SJSA1 (cell line): ENCODE results near the gene SDK2. TPM values are rescaled to one million over a fixed set of nuclear protein-coding genes. Genes with fewer than 3 reads are reported as not detected.
A peak's percentile ranks its signal among the peaks of the same experiment; 100 is the strongest.

ENCODE experiments used
- DNase-seq, 2 experiments: peaks; one replicate each; pipeline ENCODE4 v3.0.0-alpha.2; 2015 to 2020; ENCODE audit warnings: low spot score in 2 of 2, low read depth in 1 of 2
- H3K27ac ChIP-seq: fragments of 250-450 bp; sonication (Bioruptor Pico); 2 replicates; pipeline ENCODE4 v1.5.1; 2020; ENCODE audit warnings: mild to moderate bottlenecking, moderate library complexity
- H3K27me3 ChIP-seq: fragments of 250-450 bp; sonication (Bioruptor Pico); replicated peaks from 2 replicates; pipeline ENCODE4 v1.5.1; 2020; ENCODE audit warnings: mild to moderate bottlenecking, moderate library complexity
- H3K36me3 ChIP-seq: fragments of 250-450 bp; sonication (Bioruptor Pico); 2 replicates; pipeline ENCODE4 v1.5.1; 2020; ENCODE audit warnings: mild to moderate bottlenecking
- H3K4me1 ChIP-seq: fragments of 250-450 bp; sonication (Bioruptor Pico); replicated peaks from 2 replicates; pipeline ENCODE4 v1.6.1; 2021; ENCODE audit warnings: mild to moderate bottlenecking
- H3K4me3 ChIP-seq: fragments of 250-450 bp; sonication (Bioruptor Pico); 2 replicates; pipeline ENCODE4 v1.5.1; 2020; ENCODE audit warnings: mild to moderate bottlenecking
- H3K9me3 ChIP-seq: fragments of 250-450 bp; sonication (Bioruptor Pico); replicated peaks from 2 replicates; pipeline ENCODE4 v1.5.1; 2020; ENCODE audit warnings: mild to moderate bottlenecking
- total RNA-seq: library from RNA; depleted of rRNA; stranded (reverse); fragments of >200 nt; shearing (Covaris generic); gene quantifications from 2 replicates; pipeline ENCODE4 v1.2.3, GENCODE V29; 2014

SDK2 gene
- total RNA-seq, 1 experiment from 2014 or later = 0.05 TPM

DNA sequence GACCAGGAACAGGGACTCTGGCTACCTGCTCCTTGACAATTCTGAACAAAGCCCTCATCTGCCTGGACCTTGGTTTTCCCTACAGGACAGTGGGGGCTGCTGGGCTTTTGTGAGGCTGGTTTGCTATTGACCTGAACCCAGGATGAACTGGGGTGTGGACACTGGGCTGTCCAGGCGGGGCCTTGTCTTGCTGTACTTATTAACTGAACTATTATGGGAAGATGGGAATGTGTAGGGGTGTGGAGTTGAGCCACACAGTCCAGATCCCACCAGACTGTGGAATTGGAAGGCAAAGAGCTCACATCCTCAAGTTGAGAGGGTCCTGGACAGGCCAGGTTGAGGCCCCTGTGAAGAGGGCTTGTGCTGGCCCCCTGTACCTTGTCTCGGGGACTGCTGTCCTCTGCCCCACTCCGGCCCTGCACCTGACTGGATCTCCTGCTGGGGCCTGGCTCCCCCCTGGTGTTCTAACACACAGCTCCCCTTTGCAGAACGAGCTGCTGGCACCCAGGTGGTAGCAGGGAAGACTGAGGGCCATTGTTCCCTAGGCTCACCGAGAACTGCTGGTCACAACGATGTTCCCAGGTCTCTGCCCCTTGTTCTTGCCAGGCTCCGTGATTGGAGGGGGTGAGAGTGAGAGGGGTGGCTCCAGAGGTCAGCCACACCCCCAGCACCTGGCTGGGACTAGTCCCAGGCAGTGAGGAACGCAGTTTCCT lies 280.6 kb downstream of the SDK2 start:
- Histone ChIP-seq H3K27ac (no peak overlapping the region), H3K27me3 (no peaks in the 10 kb centered on the region), H3K36me3 (no peaks in the 10 kb centered on the region), H3K9me3 (no peaks in the 10 kb centered on the region), H3K4me1 (0 out of 2 replicates have a peak, but pooled peaks cover 5% of the 10 kb centered on the region), H3K4me3 (no peak overlapping the region)
- DNase-seq = no peak

GRCh38 chr17:73362697-73363096 lies 281.5 kb downstream of the SDK2 start:
- Histone ChIP-seq H3K36me3 (no peaks in the 10 kb centered on the region), H3K27ac (no peak overlapping the region), H3K9me3 (no peaks in the 10 kb centered on the region), H3K4me3 (no peak overlapping the region), H3K4me1 (0 out of 2 replicates have a peak, but pooled peaks cover 5% of the 10 kb centered on the region), H3K27me3 (no peaks in the 10 kb centered on the region)
- no peak for DNase-seq

DNA sequence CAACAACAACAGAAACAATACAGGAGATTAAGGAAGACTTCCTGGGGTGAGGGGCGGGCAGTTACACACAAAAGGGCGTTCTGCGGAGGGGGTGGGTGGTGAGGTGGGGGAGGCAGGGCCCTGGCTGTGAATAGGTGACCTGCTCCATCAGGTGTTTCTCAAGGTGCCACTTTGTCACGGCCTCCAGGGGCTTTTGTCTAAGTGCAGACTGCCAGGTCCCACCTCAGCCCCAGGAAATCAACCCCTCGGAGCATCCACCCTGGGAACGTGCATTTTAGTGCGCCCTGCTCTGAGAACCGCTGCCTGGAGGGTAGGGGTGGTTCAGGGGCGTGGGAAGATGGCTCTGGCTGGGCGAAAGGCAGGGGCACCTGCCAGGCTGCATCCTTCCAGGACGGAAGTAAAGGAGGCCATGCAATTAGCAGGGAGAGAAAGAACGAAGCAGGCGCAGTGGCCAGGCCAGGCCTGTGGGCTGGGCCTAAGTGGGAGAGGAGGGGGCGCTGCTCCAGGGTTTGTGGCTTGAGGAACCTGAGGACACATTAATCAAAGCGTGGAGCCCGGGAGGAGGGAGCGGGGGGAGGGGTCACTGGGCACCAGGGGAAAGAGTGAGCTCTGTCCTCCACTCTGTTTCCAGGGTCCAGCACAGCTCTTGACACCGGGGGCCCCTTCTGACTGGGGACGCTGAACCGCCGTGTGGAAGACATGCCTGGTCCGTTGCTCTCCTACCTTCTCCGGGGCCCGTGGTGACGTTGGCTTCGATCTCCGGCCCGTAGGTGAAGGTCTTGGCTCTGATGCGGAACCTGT lies 283.1 kb downstream of the SDK2 start:
- Histone ChIP-seq H3K9me3 (no peaks in the 10 kb centered on the region), H3K4me1 (peaks cover 11% of the 10 kb centered on the region), H3K27me3 (no peaks in the 10 kb centered on the region), H3K4me3 (no peak overlapping the region), H3K36me3 (no peaks in the 10 kb centered on the region), H3K27ac (no peak overlapping the region)
- no peak for DNase-seq

GRCh38 chr17:73359987-73360410 lies 284.2 kb downstream of the SDK2 start:
- Histone ChIP-seq H3K36me3 (no peaks in the 10 kb centered on the region), H3K27ac (no peak overlapping the region), H3K27me3 (no peaks in the 10 kb centered on the region), H3K4me1 (peaks cover 21% of the 10 kb centered on the region), H3K4me3 (no peak overlapping the region), H3K9me3 (no peaks in the 10 kb centered on the region)
- DNase-seq = no peak

DNA sequence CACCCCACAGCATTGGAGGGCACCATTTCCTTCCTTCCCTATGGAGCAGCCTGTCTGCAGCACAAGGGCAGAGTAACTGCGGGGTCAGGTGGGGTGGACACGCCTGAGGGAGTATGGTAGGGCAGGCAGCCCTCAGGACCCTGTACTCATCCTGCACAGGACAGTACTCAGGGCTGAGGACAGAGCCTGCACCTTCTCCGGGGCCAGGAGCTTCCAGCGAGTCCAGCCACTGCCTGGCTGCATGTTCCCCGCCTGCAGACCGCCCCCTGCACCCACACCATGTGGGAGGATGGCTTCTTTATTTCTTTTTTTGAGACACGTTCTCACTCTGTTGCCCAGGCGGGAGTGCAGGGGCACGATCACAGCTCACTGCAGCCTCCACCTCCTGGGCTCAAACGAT lies 284.9 kb downstream of the SDK2 start:
- DNase-seq = no peak
- peaks cover 21% of the 10 kb centered on the region for H3K4me1 ChIP-seq

GRCh38 chr17:73358668-73359067 lies 285.6 kb downstream of the SDK2 start:
- no peaks in the 10 kb centered on the region for H3K9me3 ChIP-seq
- H3K4me1 ChIP-seq = peaks cover 21% of the 10 kb centered on the region
- H3K27ac ChIP-seq = no peak overlapping the region
- H3K4me3 ChIP-seq = no peak overlapping the region
- no peak for DNase-seq
- H3K27me3 ChIP-seq = no peaks in the 10 kb centered on the region
- H3K36me3 ChIP-seq = no peaks in the 10 kb centered on the region

More for the DNA sequence above, 284.9 kb downstream of the SDK2 start:
- Histone ChIP-seq H3K27ac (no peak overlapping the region), H3K9me3 (no peaks in the 10 kb centered on the region), H3K27me3 (no peaks in the 10 kb centered on the region), H3K36me3 (no peaks in the 10 kb centered on the region), H3K4me3 (no peak overlapping the region)

DNA sequence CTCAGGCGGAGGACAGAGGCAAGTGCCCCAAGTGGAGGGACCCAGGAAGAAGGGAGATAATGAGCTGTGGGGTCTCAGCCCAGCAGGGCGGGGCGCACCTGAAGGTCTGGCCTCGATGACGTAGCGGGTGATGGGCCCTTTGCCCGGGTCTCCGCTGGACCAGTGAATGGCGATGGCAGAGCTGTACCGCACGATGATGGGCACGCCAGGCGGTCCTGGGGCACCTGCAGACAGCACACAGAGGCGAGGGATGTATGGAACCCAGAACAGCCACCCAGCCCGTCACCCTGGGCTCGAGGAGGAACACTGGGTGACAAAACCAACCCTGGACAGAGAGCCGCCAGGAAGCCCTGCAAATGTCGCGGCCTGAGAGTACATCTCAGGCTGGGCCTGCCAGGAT lies 286.3 kb downstream of the SDK2 start:
- Histone ChIP-seq H3K27ac (no peak overlapping the region), H3K36me3 (no peaks in the 10 kb centered on the region), H3K4me1 (peaks cover 21% of the 10 kb centered on the region), H3K4me3 (no peak overlapping the region), H3K9me3 (no peaks in the 10 kb centered on the region), H3K27me3 (no peaks in the 10 kb centered on the region)
- peak in 1 of 2 experiments; percentile 42 for DNase-seq

DNA sequence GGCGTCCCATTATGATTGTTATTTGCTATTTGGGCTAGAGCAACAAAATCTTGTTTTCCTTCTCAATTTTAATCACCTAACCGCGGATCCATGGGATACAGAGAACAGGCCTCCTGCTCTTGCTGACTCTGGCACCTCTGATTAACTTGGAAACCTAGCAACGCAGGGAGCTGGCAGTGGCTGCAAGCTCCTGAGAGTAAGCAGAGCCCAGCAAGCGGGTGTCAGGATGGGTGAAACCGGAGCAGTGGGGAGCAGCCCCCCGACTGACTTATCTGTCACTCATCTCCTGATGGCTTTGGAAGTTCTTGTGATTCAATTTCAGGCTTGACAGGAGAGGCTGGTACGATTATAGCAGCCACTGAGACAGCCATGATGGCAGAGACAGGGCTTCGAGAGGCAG lies 286.9 kb downstream of the SDK2 start:
- no peak overlapping the region for H3K27ac ChIP-seq
- no peaks in the 10 kb centered on the region for H3K9me3 ChIP-seq
- DNase-seq = no peak
- no peaks in the 10 kb centered on the region for H3K27me3 ChIP-seq
- H3K36me3 ChIP-seq = no peaks in the 10 kb centered on the region
- H3K4me1 ChIP-seq = peaks cover 21% of the 10 kb centered on the region
- no peak overlapping the region for H3K4me3 ChIP-seq

DNA sequence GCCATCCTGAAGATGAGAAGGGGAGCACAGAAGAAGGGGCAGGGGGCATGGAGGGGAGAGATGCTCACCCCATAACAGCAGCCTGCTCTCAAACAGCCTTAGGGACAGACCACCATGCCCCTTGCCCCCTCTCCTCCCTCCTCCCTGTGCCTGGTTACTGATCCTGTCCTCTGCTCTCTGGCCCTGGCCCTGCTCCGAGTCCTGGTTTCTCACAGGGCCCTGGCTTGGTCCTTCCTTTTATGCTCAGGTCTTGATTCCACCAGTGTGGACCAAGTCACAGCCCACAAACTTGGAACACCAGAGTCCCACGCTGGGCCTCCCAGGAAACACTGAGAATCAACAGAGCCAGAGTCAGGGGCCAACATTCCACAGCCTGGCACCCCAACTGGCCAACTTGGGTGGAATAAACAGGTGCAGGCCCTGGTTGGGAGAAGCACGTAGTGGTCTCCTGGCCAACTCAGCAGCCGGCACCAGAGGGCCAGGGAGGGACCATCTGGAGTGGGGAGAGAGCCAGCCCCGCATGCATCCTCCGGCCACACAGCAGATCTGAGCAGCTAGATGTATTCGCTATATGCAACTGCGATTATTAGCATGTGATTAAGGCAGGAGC lies 287.6 kb downstream of the SDK2 start:
- no peaks in the 10 kb centered on the region for H3K9me3 ChIP-seq
- peaks cover 21% of the 10 kb centered on the region for H3K4me1 ChIP-seq
- H3K36me3 ChIP-seq = no peaks in the 10 kb centered on the region
- no peak overlapping the region for H3K27ac ChIP-seq
- no peaks in the 10 kb centered on the region for H3K27me3 ChIP-seq
- H3K4me3 ChIP-seq = no peak overlapping the region
- DNase-seq = peak in 1 of 2 experiments; percentile 45

- Histone ChIP-seq H3K4me1 (peaks cover 16% of the 10 kb centered on the region), H3K27me3 (no peaks in the 10 kb centered on the region), H3K9me3 (no peaks in the 10 kb centered on the region), H3K36me3 (no peaks in the 10 kb centered on the region), H3K27ac (no peak overlapping the region), H3K4me3 (no peak overlapping the region)
- peak in 1 of 2 experiments; percentile 47 for DNase-seq
Measured at GRCh38 chr17:73354423-73355284, 289.6 kb downstream of the SDK2 start.

DNA sequence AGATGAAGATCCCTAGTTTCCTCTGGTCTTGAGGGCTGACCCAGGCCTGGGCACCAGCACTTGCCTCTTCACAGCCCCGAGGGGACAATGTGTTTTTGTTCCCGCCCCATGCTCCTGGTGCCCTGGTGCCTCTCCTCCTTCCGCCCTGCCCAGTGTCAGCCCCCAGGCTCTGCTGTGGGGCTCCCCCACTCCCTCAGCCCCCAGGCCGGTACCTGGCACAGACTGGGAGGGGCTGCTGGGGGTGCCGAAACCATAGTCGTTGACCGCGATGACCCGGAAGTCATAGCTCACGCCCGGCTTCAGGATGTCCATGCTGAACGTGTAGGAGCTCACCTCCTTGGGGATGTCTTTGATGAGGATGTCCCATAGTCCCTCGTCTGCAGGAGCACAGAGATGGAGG lies 292.0 kb downstream of the SDK2 start:
- Histone ChIP-seq H3K27me3 (no peaks in the 10 kb centered on the region), H3K27ac (no peak overlapping the region), H3K36me3 (no peaks in the 10 kb centered on the region), H3K4me3 (no peak overlapping the region), H3K4me1 (peaks cover 16% of the 10 kb centered on the region), H3K9me3 (no peaks in the 10 kb centered on the region)
- no peak for DNase-seq

- Histone ChIP-seq H3K36me3 (no peaks in the 10 kb centered on the region), H3K27me3 (no peaks in the 10 kb centered on the region), H3K4me1 (peaks cover 18% of the 10 kb centered on the region), H3K27ac (no peak overlapping the region), H3K9me3 (no peaks in the 10 kb centered on the region), H3K4me3 (no peak overlapping the region)
- DNase-seq = no peak
Measured at GRCh38 chr17:73351764-73352163, 292.5 kb downstream of the SDK2 start.

DNA sequence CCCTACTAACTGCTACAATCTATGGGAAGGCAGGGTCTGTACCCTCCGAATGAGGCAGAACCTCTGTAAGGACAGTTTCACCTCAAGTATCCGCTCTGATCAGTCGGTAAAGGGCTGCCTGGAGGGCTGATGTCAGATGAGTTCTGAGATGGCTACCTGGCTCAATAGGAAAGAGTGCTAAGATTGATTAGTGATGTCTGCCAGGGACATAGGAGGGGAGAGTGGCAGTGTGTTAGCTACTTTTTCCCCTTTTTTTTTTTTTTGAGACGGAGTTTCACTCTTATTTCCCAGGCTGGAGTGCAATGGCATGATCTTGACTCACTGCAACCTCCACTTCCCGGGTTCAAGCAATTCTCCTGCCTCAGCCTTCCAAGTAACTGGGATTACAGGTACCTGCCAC lies 293.4 kb downstream of the SDK2 start:
- Histone ChIP-seq H3K27me3 (no peaks in the 10 kb centered on the region), H3K27ac (no peak overlapping the region), H3K9me3 (no peaks in the 10 kb centered on the region), H3K4me1 (peaks cover 16% of the 10 kb centered on the region), H3K4me3 (no peak overlapping the region), H3K36me3 (no peaks in the 10 kb centered on the region)
- DNase-seq = no peak
